Measurements from ENCODE around the gene PTPN3.

GRCh38 chr9:109466623-109467590, 31.2 kb downstream of the PTPN3 start:
- TF ChIP-seq EZH2phosphoT487 (IDR thresholded peaks at IDR 0.05; ENCODE audit: insufficient read depth, low read depth) (no peak), EZH2 (IDR thresholded peaks at IDR 0.05; ENCODE audit: insufficient read depth, poor library complexity, severe bottlenecking) (no peak)
